HG02642 (cell line): ENCODE data around the gene CACNA1H.

Experiments used
- ATAC-seq: cut with Tn5 transposase; IDR thresholded peaks from one replicate; pipeline ENCODE4 v1.9.1; 2021; ENCODE audit warnings: mild to moderate bottlenecking; ENCODE audit not compliant: unreplicated experiment, poor library complexity

CACNA1H gene

GRCh38 chr16:1121601-1122397, 31.1 kb upstream of the CACNA1H start:
- ATAC-seq = no peak

- ATAC-seq = no peak
These were observed 30.5 kb upstream of the CACNA1H start for GRCh38 chr16:1122398-1122765.

GRCh38 chr16:1123525-1124230, 29.2 kb upstream of the CACNA1H start:
- ATAC-seq = no peak

GRCh38 chr16:1124291-1124690, 28.6 kb upstream of the CACNA1H start:
- ATAC-seq = no peak

- no peak for ATAC-seq
These were observed 28.1 kb upstream of the CACNA1H start for GRCh38 chr16:1124795-1125194.

DNA sequence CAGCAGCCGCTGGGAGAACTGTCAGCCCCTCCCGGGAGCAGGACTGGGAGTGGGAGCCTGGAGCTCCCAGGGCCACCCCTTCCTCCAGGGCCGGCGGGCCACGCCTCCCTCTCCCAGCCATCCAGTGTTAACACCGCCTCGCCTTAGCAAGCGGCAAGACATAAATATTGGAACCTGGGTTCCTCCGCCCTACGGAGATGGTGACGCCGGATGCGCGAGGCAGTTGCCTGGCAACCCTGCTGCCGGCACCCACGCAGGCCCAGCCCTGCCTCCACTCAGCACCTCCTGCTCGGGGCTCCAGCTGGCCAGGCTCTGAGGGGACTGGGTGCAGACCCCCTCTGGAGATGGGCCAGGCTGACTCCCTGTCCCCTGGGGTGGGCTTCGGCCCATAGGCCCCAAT, 27.4 kb upstream of the CACNA1H start:
- ATAC-seq = no peak

GRCh38 chr16:1126044-1126443, 26.9 kb upstream of the CACNA1H start:
- ATAC-seq = no peak

- no peak for ATAC-seq
These were observed 26.3 kb upstream of the CACNA1H start for GRCh38 chr16:1126586-1126985.

- no peak for ATAC-seq
These were observed 25.8 kb upstream of the CACNA1H start for GRCh38 chr16:1127101-1127500.

GRCh38 chr16:1127971-1128715, 24.8 kb upstream of the CACNA1H start:
- ATAC-seq = no peak

DNA sequence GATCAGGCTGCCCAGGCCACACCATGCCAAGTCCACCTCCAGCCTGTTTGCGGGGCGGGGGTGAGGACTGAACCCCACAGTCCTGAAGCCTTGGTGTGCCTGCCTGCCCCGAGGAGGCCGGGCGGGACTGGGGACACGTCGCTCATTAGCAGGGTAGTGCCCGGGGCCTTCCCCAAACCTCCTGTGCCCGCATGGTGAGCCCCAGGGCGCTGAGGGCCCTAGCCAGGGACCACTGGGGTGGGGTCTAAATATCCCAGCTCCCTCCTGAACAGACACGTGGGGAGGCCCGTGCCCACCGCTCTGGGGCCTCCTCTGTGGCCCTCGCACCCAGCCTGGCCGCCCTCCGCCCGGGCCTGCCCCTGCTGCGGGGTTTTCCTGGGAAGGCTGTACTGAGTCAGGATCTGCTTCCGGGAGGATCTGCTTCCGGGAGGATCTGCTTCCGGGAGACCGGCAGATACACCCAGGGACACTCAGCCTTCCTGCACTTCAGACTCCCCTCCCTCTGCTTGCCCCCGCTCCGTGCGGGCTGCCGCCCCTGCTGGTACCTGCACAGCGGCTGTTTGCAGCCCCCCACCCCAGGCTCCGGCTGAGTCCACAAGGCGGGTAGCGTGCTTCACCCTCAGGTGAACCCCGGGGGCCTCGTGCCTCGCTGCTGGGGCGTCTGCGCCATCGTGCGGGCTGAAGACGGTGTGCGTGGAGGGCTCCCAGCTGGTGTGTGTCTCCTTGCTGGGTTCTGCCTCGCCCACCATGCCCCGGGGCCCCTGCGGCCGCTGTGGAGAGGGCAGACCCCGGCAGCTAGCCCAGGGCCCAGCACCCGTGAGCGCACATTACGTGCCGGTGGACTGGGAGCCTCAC, 23.6 kb upstream of the CACNA1H start:
- no peak for ATAC-seq

- ATAC-seq = no peak
These were observed 22.5 kb upstream of the CACNA1H start for GRCh38 chr16:1130382-1130781.

DNA sequence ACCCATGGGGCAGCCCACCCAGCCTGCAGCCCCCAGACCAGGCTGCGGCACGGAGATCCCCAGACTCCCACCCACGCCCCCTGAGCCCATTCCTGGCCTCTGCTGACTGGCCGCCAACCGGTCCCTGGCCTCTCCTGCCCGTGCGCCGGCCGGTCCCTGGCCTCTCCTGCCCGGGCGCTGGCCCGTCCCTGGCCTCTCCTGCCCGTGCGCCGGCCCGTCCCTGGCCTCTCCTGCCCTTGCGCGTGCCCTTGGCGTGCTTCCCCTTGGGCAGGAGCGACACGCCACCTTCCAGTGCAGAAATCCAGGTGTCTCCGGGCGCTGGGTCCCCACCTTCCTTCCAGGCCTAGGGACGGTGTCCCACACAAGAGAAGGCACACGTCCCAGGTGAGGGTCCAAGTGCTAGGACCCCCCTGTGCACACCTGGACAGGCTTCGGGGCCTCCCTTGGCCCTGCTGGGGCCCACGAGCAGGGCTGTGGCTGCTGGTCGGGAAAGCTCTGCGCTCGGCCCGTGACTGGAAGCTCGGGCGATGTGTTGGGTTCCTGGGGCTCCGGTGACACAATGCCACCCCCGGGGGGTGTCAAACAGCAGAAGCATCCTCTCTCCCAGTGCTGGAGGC, 21.4 kb upstream of the CACNA1H start:
- no peak for ATAC-seq

DNA sequence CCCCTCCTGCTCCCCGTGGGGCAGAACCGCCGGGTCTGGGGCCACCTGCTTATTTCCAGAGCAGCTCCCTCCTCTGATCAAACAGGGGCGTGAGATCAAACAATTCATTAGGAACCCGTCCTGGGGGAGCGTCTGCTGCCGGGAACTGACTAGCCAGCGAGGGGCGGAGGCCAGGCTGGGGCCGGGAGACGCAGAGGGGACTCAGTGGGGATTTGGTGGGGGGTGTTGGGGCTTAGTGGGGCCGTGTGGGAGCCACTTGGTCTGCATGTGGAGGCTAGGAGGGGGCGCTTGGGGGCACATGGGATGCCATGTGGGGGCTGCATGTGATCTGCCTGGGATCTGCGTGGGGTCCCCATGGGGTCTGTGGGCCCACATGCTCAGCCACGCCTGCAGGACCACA, 20.5 kb upstream of the CACNA1H start:
- no peak for ATAC-seq

DNA sequence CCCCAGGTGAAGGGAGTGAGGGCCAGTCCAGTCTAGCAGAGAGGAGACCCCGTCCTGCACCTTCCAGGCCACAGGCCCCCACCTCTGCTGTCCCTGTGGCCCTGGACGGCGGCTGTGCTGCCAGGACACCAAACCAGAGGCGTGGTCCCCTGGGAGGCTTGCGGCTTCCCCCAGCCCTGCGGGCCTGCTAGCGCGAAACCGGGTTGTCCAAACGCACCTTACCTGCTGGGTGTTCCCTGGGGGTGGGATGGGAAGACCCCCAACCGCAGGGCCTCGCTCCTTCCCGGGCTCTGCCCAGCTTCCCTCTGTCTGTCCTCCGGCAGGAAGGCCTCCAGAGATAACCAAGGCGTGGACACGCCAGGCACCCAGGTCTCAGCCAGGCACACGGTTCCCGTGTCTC, 19.6 kb upstream of the CACNA1H start:
- ATAC-seq = no peak

DNA sequence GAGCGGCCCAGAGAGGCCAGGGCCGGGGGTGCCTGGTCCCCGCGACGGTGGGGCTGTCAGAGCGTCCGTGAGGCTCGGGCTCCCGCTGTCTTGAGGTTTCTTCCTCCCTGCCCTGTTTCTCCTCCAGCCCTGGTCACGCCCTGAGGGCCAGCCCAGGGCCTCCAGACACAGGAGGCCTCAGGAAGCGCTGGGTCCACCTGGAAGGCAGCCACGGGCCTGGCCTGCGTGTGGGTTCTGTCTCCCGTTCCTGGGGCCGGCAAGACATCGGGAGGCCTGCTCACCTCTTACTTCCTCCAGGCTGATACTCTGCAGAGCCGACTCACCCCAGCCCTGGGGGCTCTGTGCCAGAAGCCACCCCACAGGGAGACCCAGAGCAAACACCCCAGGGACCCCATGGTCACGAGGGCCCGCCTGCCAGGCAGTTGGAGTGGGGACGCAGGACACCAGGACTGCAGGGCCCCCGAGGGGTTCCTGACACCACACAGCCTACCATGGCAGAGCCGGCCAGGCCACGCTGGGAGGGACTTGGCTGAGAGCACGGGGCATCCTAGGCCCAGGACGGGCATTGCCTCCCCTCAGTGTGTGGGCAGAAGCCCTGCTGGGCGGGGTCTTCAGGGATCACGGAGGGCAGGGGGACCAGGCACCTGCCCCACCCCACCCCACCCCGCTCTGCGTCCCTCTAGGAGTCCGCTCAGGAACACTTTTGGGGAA, 18.9 kb upstream of the CACNA1H start:
- ATAC-seq = no peak

DNA sequence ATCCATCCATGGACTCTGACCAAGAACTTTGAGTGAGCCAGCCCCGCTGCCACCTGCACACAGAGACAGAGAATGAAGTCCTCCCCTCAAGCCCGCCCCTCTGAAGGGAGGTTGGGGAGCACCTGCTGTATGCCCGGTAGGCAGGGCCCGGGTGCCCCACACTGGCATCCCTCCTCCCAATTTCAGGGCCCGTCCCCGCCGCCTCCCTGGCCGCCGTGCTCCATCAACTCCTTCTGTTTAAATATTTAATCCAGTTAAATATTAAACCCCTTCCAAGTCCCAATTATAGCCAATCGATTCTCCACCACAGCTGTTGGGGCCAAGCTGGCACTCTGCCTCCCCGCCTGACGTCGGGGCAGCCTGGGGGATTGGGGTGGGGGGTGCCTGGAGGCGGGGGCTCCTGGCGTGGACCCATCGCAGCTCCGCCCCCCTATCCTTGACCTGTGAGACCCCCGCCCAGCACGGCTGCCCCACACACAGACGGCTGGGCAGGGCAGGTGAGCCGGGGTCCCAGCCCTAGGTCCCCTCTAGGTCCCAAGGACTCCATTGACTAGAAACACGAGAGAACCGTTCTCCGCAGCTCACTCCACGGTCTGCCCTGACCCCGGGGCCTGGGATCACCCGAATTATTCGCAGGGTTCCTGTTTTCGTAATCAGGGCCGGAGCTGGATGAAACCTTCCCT, 18.0 kb upstream of the CACNA1H start:
- no peak for ATAC-seq

- no peak for ATAC-seq
These were observed 17.5 kb upstream of the CACNA1H start for GRCh38 chr16:1135459-1135825.

GRCh38 chr16:1137604-1138003, 15.3 kb upstream of the CACNA1H start:
- ATAC-seq = no peak
